Stomach smooth muscle (tissue), 2 donors: ENCODE measurements around the gene RBMS3.
"Not testable (repeated sequence)": the region's sequence is repeated elsewhere in the genome, so short reads cannot be mapped to it uniquely, and the experiment has no call there.

Source experiments
- H3K27ac ChIP-seq: one replicate; pipeline ENCODE4 v1.7.0; 2013; ENCODE audit warnings: mild to moderate bottlenecking, low read length, inconsistent platforms
- H3K27me3 ChIP-seq, 2 donors: one replicate each; pipeline ENCODE4 v1.7.0; 2013; ENCODE audit warnings: low read length in 2 of 2; ENCODE audit not compliant: insufficient read depth in 2 of 2, control insufficient read depth in 1 of 2
- H3K36me3 ChIP-seq, 2 donors: one replicate each; pipeline ENCODE4 v1.7.0; 2013; ENCODE audit warnings: low read length in 2 of 2; ENCODE audit not compliant: control insufficient read depth in 2 of 2, insufficient read depth in 2 of 2
- H3K4me1 ChIP-seq: one replicate; pipeline ENCODE4 v1.7.0; 2013; ENCODE audit warnings: low read length; ENCODE audit not compliant: control insufficient read depth, insufficient read depth
- H3K4me3 ChIP-seq, 2 donors: one replicate each; pipeline ENCODE4 v1.7.0; 2013; ENCODE audit warnings: low read length in 2 of 2
- H3K9ac ChIP-seq, 2 donors: one replicate each; pipeline ENCODE4 v1.7.0; 2013; ENCODE audit warnings: low read length in 2 of 2, mild to moderate bottlenecking in 1 of 2
- H3K9me3 ChIP-seq, 2 donors: one replicate each; pipeline ENCODE4 v1.7.0; 2013; ENCODE audit warnings: low read length in 2 of 2; ENCODE audit not compliant: control insufficient read depth in 2 of 2
- donor health status: healthy.
- donor health status: Pancreatic carcinoma.

Gene RBMS3

GRCh38 chr3:29384640-29385039 is 103.8 kb downstream of the RBMS3 start:
- no peak overlapping the region for H3K27ac ChIP-seq
- H3K4me3 ChIP-seq, result no peak overlapping the region
- H3K4me1 ChIP-seq, result peaks cover 2% of the 10 kb centered on the region
- H3K9me3 ChIP-seq, result no peaks in the 10 kb centered on the region
- no peak overlapping the region for H3K9ac ChIP-seq
- no peaks in the 10 kb centered on the region for H3K27me3 ChIP-seq
- no peaks in the 10 kb centered on the region for H3K36me3 ChIP-seq

- Histone ChIP-seq H3K4me1 (peaks cover 2% of the 10 kb centered on the region), H3K27ac (no peak overlapping the region), H3K27me3 (no peaks in the 10 kb centered on the region), H3K36me3 (no peaks in the 10 kb centered on the region), H3K4me3 (no peak overlapping the region), H3K9me3 (no peaks in the 10 kb centered on the region), H3K9ac (no peak overlapping the region)
Observed at GRCh38 chr3:29385046-29385830, 104.4 kb downstream of the RBMS3 start.

- H3K36me3 ChIP-seq, result no peaks in the 10 kb centered on the region
- no peak overlapping the region for H3K4me3 ChIP-seq
- no peaks in the 10 kb centered on the region for H3K4me1 ChIP-seq
- no peaks in the 10 kb centered on the region for H3K27me3 ChIP-seq
- no peak overlapping the region for H3K27ac ChIP-seq
- H3K9ac ChIP-seq, result no peak overlapping the region
- H3K9me3 ChIP-seq, result no peaks in the 10 kb centered on the region
Observed at GRCh38 chr3:29389362-29389761, 108.5 kb downstream of the RBMS3 start.

GRCh38 chr3:29392625-29393388 is 111.9 kb downstream of the RBMS3 start:
- Histone ChIP-seq H3K4me3 (no peak overlapping the region), H3K36me3 (no peaks in the 10 kb centered on the region), H3K27ac (no peak overlapping the region), H3K4me1 (no peaks in the 10 kb centered on the region), H3K9me3 (no peaks in the 10 kb centered on the region), H3K9ac (no peak overlapping the region), H3K27me3 (no peaks in the 10 kb centered on the region)

GRCh38 chr3:29393946-29394345 is 113.1 kb downstream of the RBMS3 start:
- not testable (repeated sequence) for H3K9me3 ChIP-seq, H3K4me3 ChIP-seq, H3K27me3 ChIP-seq, H3K9ac ChIP-seq, H3K36me3 ChIP-seq, H3K4me1 ChIP-seq, H3K27ac ChIP-seq

- Histone ChIP-seq H3K36me3 (no peaks in the 10 kb centered on the region), H3K27me3 (no peaks in the 10 kb centered on the region), H3K9me3 (no peaks in the 10 kb centered on the region), H3K27ac (no peak overlapping the region), H3K4me1 (no peaks in the 10 kb centered on the region), H3K9ac (no peak overlapping the region), H3K4me3 (no peak overlapping the region)
Observed at GRCh38 chr3:29397406-29397805, 116.5 kb downstream of the RBMS3 start.

GRCh38 chr3:29398787-29399186 is 117.9 kb downstream of the RBMS3 start:
- Histone ChIP-seq H3K9ac (no peak overlapping the region), H3K9me3 (no peaks in the 10 kb centered on the region), H3K27ac (no peak overlapping the region), H3K4me1 (no peaks in the 10 kb centered on the region), H3K36me3 (no peaks in the 10 kb centered on the region), H3K27me3 (no peaks in the 10 kb centered on the region), H3K4me3 (no peak overlapping the region)

- no peak overlapping the region for H3K9ac ChIP-seq
- H3K4me1 ChIP-seq, result peaks cover 4% of the 10 kb centered on the region
- H3K27ac ChIP-seq, result no peak overlapping the region
Observed at GRCh38 chr3:29406291-29406832, 125.5 kb downstream of the RBMS3 start.

GRCh38 chr3:29408676-29409075 is 127.8 kb downstream of the RBMS3 start:
- H3K4me1 ChIP-seq, result peaks cover 4% of the 10 kb centered on the region
- H3K9me3 ChIP-seq, result no peaks in the 10 kb centered on the region
- no peak overlapping the region for H3K9ac ChIP-seq
- no peak overlapping the region for H3K4me3 ChIP-seq
- no peaks in the 10 kb centered on the region for H3K36me3 ChIP-seq
- H3K27ac ChIP-seq, result no peak overlapping the region
- H3K27me3 ChIP-seq, result no peaks in the 10 kb centered on the region

More at GRCh38 chr3:29406291-29406832, 125.5 kb downstream of the RBMS3 start:
- Histone ChIP-seq H3K9me3 (no peaks in the 10 kb centered on the region), H3K27me3 (no peaks in the 10 kb centered on the region), H3K36me3 (no peaks in the 10 kb centered on the region), H3K4me3 (no peak overlapping the region)

GRCh38 chr3:29409409-29409808 is 128.5 kb downstream of the RBMS3 start:
- H3K27me3 ChIP-seq, result no peaks in the 10 kb centered on the region
- H3K27ac ChIP-seq, result no peak overlapping the region
- H3K4me1 ChIP-seq, result peaks cover 4% of the 10 kb centered on the region
- H3K9me3 ChIP-seq, result no peaks in the 10 kb centered on the region
- H3K4me3 ChIP-seq, result no peak overlapping the region
- H3K36me3 ChIP-seq, result no peaks in the 10 kb centered on the region
- H3K9ac ChIP-seq, result no peak overlapping the region

GRCh38 chr3:29410220-29410619 is 129.3 kb downstream of the RBMS3 start:
- Histone ChIP-seq H3K27ac (no peak overlapping the region), H3K9me3 (no peaks in the 10 kb centered on the region), H3K9ac (no peak overlapping the region), H3K4me1 (peaks cover 4% of the 10 kb centered on the region), H3K36me3 (no peaks in the 10 kb centered on the region), H3K4me3 (no peak overlapping the region), H3K27me3 (no peaks in the 10 kb centered on the region)
